IMR-90 (cell line): Measurements from ENCODE around the gene ZNF385D. TPM values are rescaled to one million over a fixed set of nuclear protein-coding genes. Genes with fewer than 3 reads are reported as not detected.

Source experiments
- ATAC-seq: fragments of 200-7000 bp; cut with Tn5 transposase; 2 replicates; pipeline ENCODE4 v1.9.1; 2020; ENCODE audit warnings: low read depth, mild to moderate bottlenecking, moderate library complexity
- BruUV-seq: library from RNA; stranded (reverse); fragments of 400-500 nt; replicated peaks from 2 replicates; lab custom pipeline; 2021; lab: Mats Ljungman, UMichigan
- CTCF ChIA-PET: fragments of 300-600 bp; formaldehyde crosslinking; extraction: SDS; loops from one replicate; lab custom pipeline; 2021; ENCODE audit warnings: antibody characterized with exemption; lab: Yijun Ruan, JAX
- POLR2A ChIA-PET: fragments of 300-600 bp; sonication (Branson Sonifier 250); formaldehyde crosslinking; loops from one replicate; lab custom pipeline; 2022; ENCODE audit warnings: antibody characterized with exemption; ENCODE audit not compliant: unreplicated experiment; lab: Charles Lee
- DNase-seq: peaks from one replicate; pipeline ENCODE4 v3.0.0; 2013
- H2AFZ ChIP-seq: replicated peaks from 2 replicates; pipeline ENCODE3; 2013; ENCODE audit warnings: low read length, mild to moderate bottlenecking; ENCODE audit not compliant: poor library complexity
- H2AK5ac ChIP-seq: 2 replicates; pipeline ENCODE4 v1.6.1; 2013; ENCODE audit warnings: low read depth, low read length, inconsistent platforms
- H2AK9ac ChIP-seq: replicated peaks from 2 replicates; pipeline ENCODE3; 2013; ENCODE audit warnings: mild to moderate bottlenecking, low read depth, low read length, moderate library complexity; ENCODE audit not compliant: poor library complexity
- H2BK120ac ChIP-seq: 2 replicates; pipeline ENCODE4 v1.6.1; 2013; ENCODE audit warnings: low read depth, low read length, inconsistent platforms
- H2BK15ac ChIP-seq: 3 replicates; pipeline ENCODE4 v1.6.1; 2013; ENCODE audit warnings: low read depth, low read length, inconsistent platforms
- H2BK20ac ChIP-seq: 2 replicates; pipeline ENCODE4 v1.6.1; 2013; ENCODE audit warnings: low read depth, mild to moderate bottlenecking, inconsistent platforms, low read length, moderate library complexity
- H2BK5ac ChIP-seq: 2 replicates; pipeline ENCODE4 v1.6.1; 2013; ENCODE audit warnings: mild to moderate bottlenecking, low read depth, low read length, inconsistent platforms; ENCODE audit not compliant: poor library complexity, severe bottlenecking
- H3K14ac ChIP-seq: replicated peaks from 2 replicates; pipeline ENCODE4 v1.6.1; 2013; ENCODE audit warnings: low read depth, low read length, inconsistent platforms
- H3K18ac ChIP-seq: 2 replicates; pipeline ENCODE4 v1.6.1; 2013; ENCODE audit warnings: low read depth, low read length, control low read depth
- H3K23ac ChIP-seq: 2 replicates; pipeline ENCODE4 v1.6.1; 2013; ENCODE audit warnings: low read depth, low read length, inconsistent platforms
- H3K27ac ChIP-seq: 2 replicates; pipeline ENCODE4 v1.5.1; 2013; ENCODE audit warnings: mild to moderate bottlenecking, control low read depth, low read length; ENCODE audit not compliant: insufficient read depth
- H3K27me3 ChIP-seq: 2 replicates; pipeline ENCODE4 v1.6.1; 2013; ENCODE audit warnings: low read length; ENCODE audit not compliant: control insufficient read depth, insufficient read depth
- H3K36me3 ChIP-seq: 2 replicates; pipeline ENCODE4 v1.6.1; 2013; ENCODE audit warnings: low read length, mixed read lengths; ENCODE audit not compliant: control insufficient read depth, insufficient read depth
- H3K4ac ChIP-seq: 2 replicates; pipeline ENCODE4 v1.6.1; 2013; ENCODE audit warnings: low read depth, low read length, inconsistent platforms
- H3K4me1 ChIP-seq: 2 replicates; pipeline ENCODE4 v1.6.1; 2013; ENCODE audit warnings: low read length, mixed read lengths; ENCODE audit not compliant: control insufficient read depth, insufficient read depth
- H3K4me2 ChIP-seq: 2 replicates; pipeline ENCODE4 v1.6.1; 2013; ENCODE audit warnings: low read depth, mild to moderate bottlenecking, control low read depth, low read length, moderate library complexity
- H3K4me3 ChIP-seq: 2 replicates; pipeline ENCODE4 v1.5.1; 2013; ENCODE audit warnings: low read depth, mild to moderate bottlenecking, control low read depth, low read length, moderate library complexity; ENCODE audit not compliant: insufficient read depth
- H3K56ac ChIP-seq: 2 replicates; pipeline ENCODE4 v1.6.1; 2013; ENCODE audit warnings: low read length, inconsistent platforms; ENCODE audit not compliant: insufficient read depth; ENCODE audit errors: extremely low read depth
- H3K79me1 ChIP-seq, 2 experiments: 2 replicates each; pipeline ENCODE4 v1.6.1; 2013; ENCODE audit warnings: low read length in 2 of 2, inconsistent platforms in 1 of 2, low read depth in 1 of 2
- H3K9ac ChIP-seq: 2 replicates; pipeline ENCODE4 v1.6.1; 2013; ENCODE audit warnings: low read depth, low read length, control low read depth
- H3K9me1 ChIP-seq: 2 replicates; pipeline ENCODE4 v1.6.1; 2013; ENCODE audit warnings: low read length, inconsistent platforms; ENCODE audit not compliant: insufficient read depth
- H3K9me3 ChIP-seq: 2 replicates; pipeline ENCODE4 v1.6.1; 2013; ENCODE audit warnings: low read length; ENCODE audit not compliant: control insufficient read depth, insufficient read depth
- H4K20me1 ChIP-seq: 2 replicates; pipeline ENCODE4 v1.6.1; 2013; ENCODE audit warnings: low read length, inconsistent platforms; ENCODE audit not compliant: insufficient read depth
- H4K5ac ChIP-seq: 2 replicates; pipeline ENCODE4 v1.6.1; 2013; ENCODE audit warnings: mild to moderate bottlenecking, low read depth, low read length, control low read depth
- H4K8ac ChIP-seq, 2 experiments: 2 replicates each; pipeline ENCODE4 v1.6.1; 2013; ENCODE audit warnings: low read depth in 2 of 2, low read length in 2 of 2, control low read depth in 1 of 2, inconsistent platforms in 1 of 2
- H4K91ac ChIP-seq: 2 replicates; pipeline ENCODE4 v1.6.1; 2013; ENCODE audit warnings: low read depth, low read length, inconsistent platforms; ENCODE audit not compliant: insufficient read depth
- BHLHE40 ChIP-seq: fragments of 150-350 bp; IDR thresholded peaks from 2 replicates; pipeline ENCODE4 v1.6.1; 2016; ENCODE audit warnings: mild to moderate bottlenecking, low read depth, low read length
- CEBPB ChIP-seq: IDR thresholded peaks from 2 replicates; pipeline ENCODE4 v1.6.1; 2012; ENCODE audit warnings: low read depth, low read length, improper control_type of control experiment
- CHD1 ChIP-seq: IDR thresholded peaks from 2 replicates; pipeline ENCODE4 v1.6.1; 2012; ENCODE audit warnings: low read depth, low read length, improper control_type of control experiment
- CTCF ChIP-seq: conservative IDR thresholded peaks from 2 replicates; pipeline ENCODE4 v1.5.1; 2012; ENCODE audit warnings: mild to moderate bottlenecking, low read depth, low read length, improper control_type of control experiment
- ELK1 ChIP-seq: fragments of 150-350 bp; IDR thresholded peaks from 2 replicates; pipeline ENCODE4 v1.6.1; 2016; ENCODE audit warnings: low read depth, mild to moderate bottlenecking, low read length, moderate library complexity, borderline replicate concordance
- FOS ChIP-seq: fragments of 150-350 bp; IDR thresholded peaks from 2 replicates; pipeline ENCODE4 v1.6.1; 2016; ENCODE audit warnings: low read depth, low read length
- MAFK ChIP-seq: IDR thresholded peaks from 2 replicates; pipeline ENCODE4 v1.6.1; 2012; ENCODE audit warnings: low read depth, low read length, improper control_type of control experiment
- MAZ ChIP-seq: IDR thresholded peaks from 2 replicates; pipeline ENCODE4 v1.6.1; 2012; ENCODE audit warnings: low read depth, mild to moderate bottlenecking, low read length, improper control_type of control experiment, moderate library complexity, borderline replicate concordance
- MXI1 ChIP-seq: IDR thresholded peaks from 2 replicates; pipeline ENCODE4 v1.6.1; 2012; ENCODE audit warnings: low read depth, mild to moderate bottlenecking, low read length, moderate library complexity, borderline replicate concordance
- NFE2L2 ChIP-seq: fragments of 150-350 bp; IDR thresholded peaks from 2 replicates; pipeline ENCODE4 v1.6.1; 2016; ENCODE audit warnings: low read depth, mild to moderate bottlenecking, low read length
- POLR2A ChIP-seq: IDR thresholded peaks from 2 replicates; pipeline ENCODE4 v1.6.1; 2012; ENCODE audit warnings: mild to moderate bottlenecking, low read depth, low read length
- RAD21 ChIP-seq: IDR thresholded peaks from 2 replicates; pipeline ENCODE4 v1.6.1; 2012; ENCODE audit warnings: low read length, improper control_type of control experiment
- RCOR1 ChIP-seq: IDR thresholded peaks from 2 replicates; pipeline ENCODE4 v1.6.1; 2012; ENCODE audit warnings: mild to moderate bottlenecking, low read length, improper control_type of control experiment; ENCODE audit not compliant: insufficient replicate concordance
- RFX5 ChIP-seq: IDR thresholded peaks from 2 replicates; pipeline ENCODE4 v1.8.0; 2012; ENCODE audit warnings: low read depth, mild to moderate bottlenecking, low read length, moderate library complexity
- SMC3 ChIP-seq: fragments of 150-350 bp; IDR thresholded peaks from 2 replicates; pipeline ENCODE4 v1.6.1; 2016; ENCODE audit warnings: low read depth, mild to moderate bottlenecking, antibody characterized with exemption, low read length, moderate library complexity
- USF2 ChIP-seq: fragments of 150-350 bp; IDR thresholded peaks from 2 replicates; pipeline ENCODE4 v1.6.1; 2017; ENCODE audit warnings: mild to moderate bottlenecking, antibody characterized with exemption, low read length, low read depth
- WGBS, 2 experiments: methylation state at CpG; one replicate each; pipeline versions ENCODE4 v1.1.5 to v1.1.7; 2013; ENCODE audit warnings: missing lambda C conversion rate in 2 of 2; ENCODE audit not compliant: insufficient read length in 1 of 2; ENCODE audit errors: extremely low coverage in 2 of 2; 5-methylcytosine and 5-hydroxymethylcytosine counted together
- dilution Hi-C: fragments of 300-500 bp; cut with HindIII; formaldehyde crosslinking; loops from one replicate; pipeline ENCODE4 v1.14.3; 2018; ENCODE audit warnings: low sequenced_read_pairs; ENCODE audit not compliant: unreplicated experiment
- in situ Hi-C: fragments of 300-500 bp; cut with MboI; formaldehyde crosslinking; loops from 3 replicates; pipeline ENCODE4 v1.14.3; 2019; ENCODE audit warnings: low sequenced_read_pairs, inconsistent platforms, mixed read lengths
- intact Hi-C: fragments of 100-400 bp; cut with micrococcal nuclease; formaldehyde crosslinking; loops from 2 replicates; pipeline ENCODE4 v1.10.0; 2022
- polyA plus RNA-seq, 3 experiments: library from polyadenylated mRNA; depleted of rRNA; stranded (reverse); fragments of >200 nt; gene quantifications; 2 replicates each; pipeline ENCODE4 v1.2.3, GENCODE V29; 2012; ENCODE audit warnings: low replicate concordance in 1 of 3
- total RNA-seq: library from RNA; depleted of rRNA; stranded (reverse); fragments of >200 nt; gene quantifications from 2 replicates; pipeline ENCODE4 v1.2.3, GENCODE V29; 2012

ZNF385D gene
- total and polyA plus RNA-seq, 2 of the 4 experiments (the other 2 are of a cell fraction), result 0.18 to 2.4 TPM

GRCh38 chr3:21670386-21670785 lies 80.6 kb downstream of the ZNF385D start:
- Histone ChIP-seq H2AK9ac (no peak overlapping the region), H4K5ac (no peak overlapping the region), H3K14ac (no peak overlapping the region), H2BK20ac (no peak overlapping the region), H2BK15ac (no peak overlapping the region), H3K18ac (no peak overlapping the region), H3K4me3 (no peak overlapping the region), H3K9ac (no peak overlapping the region), H3K27ac (no peak overlapping the region), H3K9me1 (no peaks in the 10 kb centered on the region; the same call in 1 of the 2 replicates), H4K91ac (no peak overlapping the region), H4K20me1 (no peaks in the 10 kb centered on the region), H3K23ac (no peak overlapping the region), H3K79me1 (no peaks in the 10 kb centered on the region), H3K4ac (no peak overlapping the region), H4K8ac (no peak overlapping the region), H2AK5ac (no peak overlapping the region), H3K56ac (no peak overlapping the region), H2AFZ (no peak overlapping the region), H2BK120ac (no peak overlapping the region), H3K27me3 (no peaks in the 10 kb centered on the region), H3K36me3 (no peaks in the 10 kb centered on the region), H3K4me2 (no peak overlapping the region), H3K4me1 (no peaks in the 10 kb centered on the region), H3K9me3 (no peaks in the 10 kb centered on the region), H2BK5ac (no peak overlapping the region)
- no peak for ATAC-seq
- TF ChIP-seq BHLHE40 (no peak), CTCF (no peak), MAZ (no peak), NFE2L2 (no peak), RCOR1 (no peak), USF2 (no peak), CEBPB (no peak), RAD21 (no peak), MXI1 (no peak), CHD1 (no peak), ELK1 (no peak), FOS (no peak), RFX5 (no peak), POLR2A (no peak), SMC3 (no peak), MAFK (no peak)
- in situ Hi-C loops (no loop called here), intact Hi-C loops (no loop called here), dilution Hi-C loops (no loop called here)
- DNase-seq, result no peak
- no TSS peak for BruUV-seq
- WGBS, 2 experiments, result no CpG with 5 or more reads among the region's 6 CpGs
- ChIA-PET POLR2A (no interaction called here), CTCF (no interaction called here)
